Common myeloid progenitor, CD34-positive (primary cell): Measurements from ENCODE around the gene TBC1D24.

ENCODE experiments used
- CTCF ChIA-PET: fragments of 350-600 bp; sonication (Branson Sonifier 250); formaldehyde crosslinking; loops from one replicate; lab custom pipeline; 2021; ENCODE audit warnings: antibody characterized with exemption; lab: Charles Lee
- POLR2A ChIA-PET: fragments of 350-600 bp; sonication (Branson Sonifier 250); formaldehyde crosslinking; loops from one replicate; lab custom pipeline; 2021; ENCODE audit warnings: antibody characterized with exemption; lab: Charles Lee
- DNase-seq, 3 donors: peaks; one replicate each; pipeline versions ENCODE4 v3.0.0 to v3.0.0-alpha.2; 2013
- H3K27ac ChIP-seq, 2 experiments: 1 replicate in 1 of 2; 2 replicates in 1 of 2; pipeline ENCODE4 v1.7.0; 2013; ENCODE audit warnings: inconsistent platforms in 2 of 2, low read length in 2 of 2, mild to moderate bottlenecking in 2 of 2, low read depth in 1 of 2, moderate library complexity in 1 of 2; ENCODE audit not compliant: severe bottlenecking in 2 of 2, insufficient read depth in 1 of 2, poor library complexity in 1 of 2
- H3K27me3 ChIP-seq, 5 experiments: replicated peaks in 2 of 5; 1 replicate in 3 of 5; 2 replicates in 2 of 5; pipeline versions ENCODE4 v1.6.1 to v1.7.0; 2013; ENCODE audit warnings: low read length in 4 of 5, mild to moderate bottlenecking in 2 of 5, moderate library complexity in 2 of 5, inconsistent platforms in 1 of 5; ENCODE audit not compliant: insufficient read depth in 5 of 5, control insufficient read depth in 4 of 5
- H3K36me3 ChIP-seq, 4 experiments: 1 replicate in 2 of 4; 2 replicates in 2 of 4; pipeline versions ENCODE4 v1.6.1 to v1.7.0; 2013; ENCODE audit warnings: low read length in 3 of 4, control low read depth in 1 of 4, mild to moderate bottlenecking in 1 of 4; ENCODE audit not compliant: control insufficient read depth in 4 of 4, insufficient read depth in 4 of 4
- H3K4me1 ChIP-seq, 4 experiments: 1 replicate in 3 of 4; 2 replicates in 1 of 4; pipeline versions ENCODE4 v1.6.1 to v1.7.1; 2013; ENCODE audit warnings: low read length in 3 of 4, mild to moderate bottlenecking in 3 of 4, control low read depth in 1 of 4, inconsistent platforms in 1 of 4, moderate library complexity in 1 of 4; ENCODE audit not compliant: control insufficient read depth in 4 of 4, insufficient read depth in 4 of 4; ENCODE audit errors: control extremely low read depth in 1 of 4
- H3K4me3 ChIP-seq, 7 experiments: 1 replicate in 4 of 7; 2 replicates in 3 of 7; pipeline versions ENCODE4 v1.5.1 to v1.7.0; 2013; ENCODE audit warnings: mild to moderate bottlenecking in 7 of 7, low read length in 6 of 7, moderate library complexity in 6 of 7, inconsistent platforms in 2 of 7, low read depth in 2 of 7, control low read depth in 1 of 7; ENCODE audit not compliant: insufficient read depth in 4 of 7, control insufficient read depth in 1 of 7; ENCODE audit errors: extremely low read depth in 1 of 7
- H3K9me3 ChIP-seq, 5 experiments: 1 replicate in 4 of 5; 2 replicates in 1 of 5; pipeline versions ENCODE4 v1.6.1 to v1.7.1; 2013; ENCODE audit warnings: low read length in 4 of 5, mild to moderate bottlenecking in 2 of 5, inconsistent platforms in 1 of 5, low read depth in 1 of 5, moderate library complexity in 1 of 5; ENCODE audit not compliant: control insufficient read depth in 4 of 5, insufficient read depth in 2 of 5; ENCODE audit errors: control extremely low read depth in 1 of 5
- WGBS: methylation state at CpG from one replicate; pipeline ENCODE4 v1.1.5; 2013; ENCODE audit not compliant: insufficient coverage; 5-methylcytosine and 5-hydroxymethylcytosine counted together

Gene TBC1D24

GRCh38 chr16:2468233-2468724 lies 6.6 kb upstream of the TBC1D24 start:
- Histone ChIP-seq H3K9me3 (no peaks in the 10 kb centered on the region), H3K4me3 (peak overlapping the region; percentile 17 to 74 (median 59)), H3K36me3 (peaks cover 0 to 3% (median 0%) of the 10 kb centered on the region in 4 experiments), H3K27me3 (peaks cover 0 to 49% (median 19%) of the 10 kb centered on the region in 5 experiments), H3K27ac (no peak overlapping the region), H3K4me1 (peaks cover 0 to 50% (median 40%) of the 10 kb centered on the region in 4 experiments)
- ChIA-PET POLR2A (no interaction called here), CTCF (interaction anchor here (1.0 to 2.8 kb wide), 6 partner anchors 15 to 224 kb away, joined by 3 to 7 read pairs (median 5); no protein-coding TSS in a partner anchor)
- whole genome bisulfite sequencing: under 1% methylated on average over 22 of the region's 38 CpGs
- DNase-seq: peak in 2 of 3 donors; percentile 44 to 51

GRCh38 chr16:2468725-2469398 lies 6.1 kb upstream of the TBC1D24 start:
- peaks cover 0 to 3% (median 0%) of the 10 kb centered on the region in 4 experiments for H3K36me3 ChIP-seq
- H3K27ac ChIP-seq: no peak overlapping the region
- peaks cover 0 to 51% (median 19%) of the 10 kb centered on the region in 5 experiments for H3K27me3 ChIP-seq
- H3K4me1 ChIP-seq: peaks cover 0 to 55% (median 45%) of the 10 kb centered on the region in 4 experiments
- POLR2A ChIA-PET: no interaction called here
- DNase-seq: no peak
- no peaks in the 10 kb centered on the region for H3K9me3 ChIP-seq
- CTCF ChIA-PET: interaction anchor here (1.0 to 2.8 kb wide), 6 partner anchors 15 to 224 kb away, joined by 3 to 7 read pairs (median 5); no protein-coding TSS in a partner anchor
- peak overlapping the region in 3 of 7 experiments; percentile 59 to 74 (median 64) for H3K4me3 ChIP-seq
- 51% methylated on average over 4 of the region's 14 CpGs for WGBS

- Histone ChIP-seq H3K4me3 (no peak overlapping the region), H3K9me3 (no peaks in the 10 kb centered on the region), H3K27me3 (peaks cover 0 to 51% (median 19%) of the 10 kb centered on the region in 5 experiments), H3K4me1 (peaks cover 0 to 62% (median 53%) of the 10 kb centered on the region in 4 experiments), H3K27ac (no peak overlapping the region), H3K36me3 (no peaks in the 10 kb centered on the region)
- POLR2A ChIA-PET: no interaction called here
- CTCF ChIA-PET: interaction anchor here (1.0 to 2.8 kb wide), 9 partner anchors 7 to 225 kb away, joined by 3 to 7 read pairs (median 3); no protein-coding TSS in a partner anchor
- no peak for DNase-seq
- 65% methylated on average over 16 of the region's 16 CpGs for WGBS
Observed at GRCh38 chr16:2469399-2470233, 5.3 kb upstream of the TBC1D24 start.

GRCh38 chr16:2470234-2470601 lies 4.7 kb upstream of the TBC1D24 start:
- Histone ChIP-seq H3K36me3 (no peaks in the 10 kb centered on the region), H3K4me3 (no peak overlapping the region), H3K4me1 (peaks cover 0 to 63% (median 54%) of the 10 kb centered on the region in 4 experiments), H3K9me3 (no peaks in the 10 kb centered on the region), H3K27me3 (peaks cover 0 to 51% (median 19%) of the 10 kb centered on the region in 5 experiments), H3K27ac (no peak overlapping the region)
- POLR2A ChIA-PET: interaction anchor here (0.7 kb wide), 1 partner anchor 14 kb away, joined by 3 read pairs; no protein-coding TSS in a partner anchor
- DNase-seq: no peak
- whole genome bisulfite sequencing: 91% methylated on average over 7 of the region's 7 CpGs
- CTCF ChIA-PET: interaction anchor here (1.1 to 2.8 kb wide), 6 partner anchors 8 to 31 kb away, joined by 3 to 6 read pairs (median 4); no protein-coding TSS in a partner anchor

- CTCF ChIA-PET: interaction anchor here (1.1 to 2.8 kb wide), 5 partner anchors 8 to 29 kb away, joined by 3 to 6 read pairs (median 3); no protein-coding TSS in a partner anchor
- DNase-seq: no peak
- Histone ChIP-seq H3K4me1 (peaks cover 0 to 64% (median 55%) of the 10 kb centered on the region in 4 experiments), H3K27ac (no peak overlapping the region), H3K36me3 (no peaks in the 10 kb centered on the region), H3K9me3 (no peaks in the 10 kb centered on the region), H3K27me3 (peaks cover 0 to 51% (median 19%) of the 10 kb centered on the region in 5 experiments), H3K4me3 (no peak overlapping the region)
- 31% methylated on average over 5 of the region's 9 CpGs for WGBS
- POLR2A ChIA-PET: interaction anchor here (0.7 kb wide), 1 partner anchor 15 kb away, joined by 3 read pairs; no protein-coding TSS in a partner anchor
Observed at GRCh38 chr16:2470603-2471015, 4.3 kb upstream of the TBC1D24 start.

GRCh38 chr16:2471016-2471652 lies 3.8 kb upstream of the TBC1D24 start, which contains the start of gene NTN3:
TSS of gene NTN3 (plus strand) at chr16:2471297. CDS start at chr16:2471702, 405 bp downstream.
- H3K9me3 ChIP-seq: no peaks in the 10 kb centered on the region
- peaks cover 3 to 69% (median 61%) of the 10 kb centered on the region in 4 experiments for H3K4me1 ChIP-seq
- no peaks in the 10 kb centered on the region for H3K36me3 ChIP-seq
- DNase-seq: peak in 2 of 3 donors; percentile 26 to 27
- peak within 1 kb of the TSS in 3 of 7 experiments; percentile 28 to 58 (median 43) for H3K4me3 ChIP-seq
- peaks cover 0 to 51% (median 19%) of the 10 kb centered on the region in 5 experiments for H3K27me3 ChIP-seq
- CTCF ChIA-PET: interaction anchor here (0.8 to 1.6 kb wide), 4 partner anchors 9 to 16 kb away, joined by 3 to 5 read pairs (median 3); no protein-coding TSS in a partner anchor
- WGBS: 0% methylated on average over 33 of the region's 59 CpGs
- no peak within 1 kb of the TSS for H3K27ac ChIP-seq
- POLR2A ChIA-PET: interaction anchor here (0.7 kb wide), 1 partner anchor 15 kb away, joined by 3 read pairs; no protein-coding TSS in a partner anchor
